IMR-90 (cell line): Measurements from ENCODE around the gene FRZB. TPM values are rescaled to one million over a fixed set of nuclear protein-coding genes. Genes with fewer than 3 reads are reported as not detected.

Experiments
- ATAC-seq: fragments of 200-7000 bp; cut with Tn5 transposase; 2 replicates; pipeline ENCODE4 v1.9.1; 2020; ENCODE audit warnings: low read depth, mild to moderate bottlenecking, moderate library complexity
- BruUV-seq: library from RNA; stranded (reverse); fragments of 400-500 nt; replicated peaks from 2 replicates; lab custom pipeline; 2021; lab: Mats Ljungman, UMichigan
- CTCF ChIA-PET: fragments of 300-600 bp; formaldehyde crosslinking; extraction: SDS; loops from one replicate; lab custom pipeline; 2021; ENCODE audit warnings: antibody characterized with exemption; lab: Yijun Ruan, JAX
- POLR2A ChIA-PET: fragments of 300-600 bp; sonication (Branson Sonifier 250); formaldehyde crosslinking; loops from one replicate; lab custom pipeline; 2022; ENCODE audit warnings: antibody characterized with exemption; ENCODE audit not compliant: unreplicated experiment; lab: Charles Lee
- DNase-seq: peaks from one replicate; pipeline ENCODE4 v3.0.0; 2013
- H2AFZ ChIP-seq: replicated peaks from 2 replicates; pipeline ENCODE3; 2013; ENCODE audit warnings: low read length, mild to moderate bottlenecking; ENCODE audit not compliant: poor library complexity
- H2AK5ac ChIP-seq: 2 replicates; pipeline ENCODE4 v1.6.1; 2013; ENCODE audit warnings: low read depth, low read length, inconsistent platforms
- H2AK9ac ChIP-seq: replicated peaks from 2 replicates; pipeline ENCODE3; 2013; ENCODE audit warnings: mild to moderate bottlenecking, low read depth, low read length, moderate library complexity; ENCODE audit not compliant: poor library complexity
- H2BK120ac ChIP-seq: 2 replicates; pipeline ENCODE4 v1.6.1; 2013; ENCODE audit warnings: low read depth, low read length, inconsistent platforms
- H2BK15ac ChIP-seq: 3 replicates; pipeline ENCODE4 v1.6.1; 2013; ENCODE audit warnings: low read depth, low read length, inconsistent platforms
- H2BK20ac ChIP-seq: 2 replicates; pipeline ENCODE4 v1.6.1; 2013; ENCODE audit warnings: low read depth, mild to moderate bottlenecking, inconsistent platforms, low read length, moderate library complexity
- H2BK5ac ChIP-seq: 2 replicates; pipeline ENCODE4 v1.6.1; 2013; ENCODE audit warnings: mild to moderate bottlenecking, low read depth, low read length, inconsistent platforms; ENCODE audit not compliant: poor library complexity, severe bottlenecking
- H3K14ac ChIP-seq: replicated peaks from 2 replicates; pipeline ENCODE4 v1.6.1; 2013; ENCODE audit warnings: low read depth, low read length, inconsistent platforms
- H3K18ac ChIP-seq: 2 replicates; pipeline ENCODE4 v1.6.1; 2013; ENCODE audit warnings: low read depth, low read length, control low read depth
- H3K23ac ChIP-seq: 2 replicates; pipeline ENCODE4 v1.6.1; 2013; ENCODE audit warnings: low read depth, low read length, inconsistent platforms
- H3K27ac ChIP-seq: 2 replicates; pipeline ENCODE4 v1.5.1; 2013; ENCODE audit warnings: mild to moderate bottlenecking, control low read depth, low read length; ENCODE audit not compliant: insufficient read depth
- H3K27me3 ChIP-seq: 2 replicates; pipeline ENCODE4 v1.6.1; 2013; ENCODE audit warnings: low read length; ENCODE audit not compliant: control insufficient read depth, insufficient read depth
- H3K36me3 ChIP-seq: 2 replicates; pipeline ENCODE4 v1.6.1; 2013; ENCODE audit warnings: low read length, mixed read lengths; ENCODE audit not compliant: control insufficient read depth, insufficient read depth
- H3K4ac ChIP-seq: 2 replicates; pipeline ENCODE4 v1.6.1; 2013; ENCODE audit warnings: low read depth, low read length, inconsistent platforms
- H3K4me1 ChIP-seq: 2 replicates; pipeline ENCODE4 v1.6.1; 2013; ENCODE audit warnings: low read length, mixed read lengths; ENCODE audit not compliant: control insufficient read depth, insufficient read depth
- H3K4me2 ChIP-seq: 2 replicates; pipeline ENCODE4 v1.6.1; 2013; ENCODE audit warnings: low read depth, mild to moderate bottlenecking, control low read depth, low read length, moderate library complexity
- H3K4me3 ChIP-seq: 2 replicates; pipeline ENCODE4 v1.5.1; 2013; ENCODE audit warnings: low read depth, mild to moderate bottlenecking, control low read depth, low read length, moderate library complexity; ENCODE audit not compliant: insufficient read depth
- H3K56ac ChIP-seq: 2 replicates; pipeline ENCODE4 v1.6.1; 2013; ENCODE audit warnings: low read length, inconsistent platforms; ENCODE audit not compliant: insufficient read depth; ENCODE audit errors: extremely low read depth
- H3K79me1 ChIP-seq, 2 experiments: 2 replicates each; pipeline ENCODE4 v1.6.1; 2013; ENCODE audit warnings: low read length in 2 of 2, inconsistent platforms in 1 of 2, low read depth in 1 of 2
- H3K9ac ChIP-seq: 2 replicates; pipeline ENCODE4 v1.6.1; 2013; ENCODE audit warnings: low read depth, low read length, control low read depth
- H3K9me1 ChIP-seq: 2 replicates; pipeline ENCODE4 v1.6.1; 2013; ENCODE audit warnings: low read length, inconsistent platforms; ENCODE audit not compliant: insufficient read depth
- H3K9me3 ChIP-seq: 2 replicates; pipeline ENCODE4 v1.6.1; 2013; ENCODE audit warnings: low read length; ENCODE audit not compliant: control insufficient read depth, insufficient read depth
- H4K20me1 ChIP-seq: 2 replicates; pipeline ENCODE4 v1.6.1; 2013; ENCODE audit warnings: low read length, inconsistent platforms; ENCODE audit not compliant: insufficient read depth
- H4K5ac ChIP-seq: 2 replicates; pipeline ENCODE4 v1.6.1; 2013; ENCODE audit warnings: mild to moderate bottlenecking, low read depth, low read length, control low read depth
- H4K8ac ChIP-seq, 2 experiments: 2 replicates each; pipeline ENCODE4 v1.6.1; 2013; ENCODE audit warnings: low read depth in 2 of 2, low read length in 2 of 2, control low read depth in 1 of 2, inconsistent platforms in 1 of 2
- H4K91ac ChIP-seq: 2 replicates; pipeline ENCODE4 v1.6.1; 2013; ENCODE audit warnings: low read depth, low read length, inconsistent platforms; ENCODE audit not compliant: insufficient read depth
- BHLHE40 ChIP-seq: fragments of 150-350 bp; IDR thresholded peaks from 2 replicates; pipeline ENCODE4 v1.6.1; 2016; ENCODE audit warnings: mild to moderate bottlenecking, low read depth, low read length
- CEBPB ChIP-seq: IDR thresholded peaks from 2 replicates; pipeline ENCODE4 v1.6.1; 2012; ENCODE audit warnings: low read depth, low read length, improper control_type of control experiment
- CHD1 ChIP-seq: IDR thresholded peaks from 2 replicates; pipeline ENCODE4 v1.6.1; 2012; ENCODE audit warnings: low read depth, low read length, improper control_type of control experiment
- MAFK ChIP-seq: IDR thresholded peaks from 2 replicates; pipeline ENCODE4 v1.6.1; 2012; ENCODE audit warnings: low read depth, low read length, improper control_type of control experiment
- MAZ ChIP-seq: IDR thresholded peaks from 2 replicates; pipeline ENCODE4 v1.6.1; 2012; ENCODE audit warnings: low read depth, mild to moderate bottlenecking, low read length, improper control_type of control experiment, moderate library complexity, borderline replicate concordance
- NFE2L2 ChIP-seq: fragments of 150-350 bp; IDR thresholded peaks from 2 replicates; pipeline ENCODE4 v1.6.1; 2016; ENCODE audit warnings: low read depth, mild to moderate bottlenecking, low read length
- POLR2A ChIP-seq: IDR thresholded peaks from 2 replicates; pipeline ENCODE4 v1.6.1; 2012; ENCODE audit warnings: mild to moderate bottlenecking, low read depth, low read length
- SMC3 ChIP-seq: fragments of 150-350 bp; IDR thresholded peaks from 2 replicates; pipeline ENCODE4 v1.6.1; 2016; ENCODE audit warnings: low read depth, mild to moderate bottlenecking, antibody characterized with exemption, low read length, moderate library complexity
- WGBS, 2 experiments: methylation state at CpG; one replicate each; pipeline versions ENCODE4 v1.1.5 to v1.1.7; 2013; ENCODE audit warnings: missing lambda C conversion rate in 2 of 2; ENCODE audit not compliant: insufficient read length in 1 of 2; ENCODE audit errors: extremely low coverage in 2 of 2; 5-methylcytosine and 5-hydroxymethylcytosine counted together
- dilution Hi-C: fragments of 300-500 bp; cut with HindIII; formaldehyde crosslinking; loops from one replicate; pipeline ENCODE4 v1.14.3; 2018; ENCODE audit warnings: low sequenced_read_pairs; ENCODE audit not compliant: unreplicated experiment
- in situ Hi-C: fragments of 300-500 bp; cut with MboI; formaldehyde crosslinking; loops from 3 replicates; pipeline ENCODE4 v1.14.3; 2019; ENCODE audit warnings: low sequenced_read_pairs, inconsistent platforms, mixed read lengths
- intact Hi-C: fragments of 100-400 bp; cut with micrococcal nuclease; formaldehyde crosslinking; loops from 2 replicates; pipeline ENCODE4 v1.10.0; 2022
- polyA plus RNA-seq, 3 experiments: library from polyadenylated mRNA; depleted of rRNA; stranded (reverse); fragments of >200 nt; gene quantifications; 2 replicates each; pipeline ENCODE4 v1.2.3, GENCODE V29; 2012; ENCODE audit warnings: low replicate concordance in 1 of 3
- total RNA-seq: library from RNA; depleted of rRNA; stranded (reverse); fragments of >200 nt; gene quantifications from 2 replicates; pipeline ENCODE4 v1.2.3, GENCODE V29; 2012
- TF ChIP-seq, protein P1 (sequence below): conservative IDR thresholded peaks from 2 replicates; pipeline ENCODE4 v1.5.1; 2012; ENCODE audit warnings: mild to moderate bottlenecking, low read depth, low read length, improper control_type of control experiment

FRZB gene
- total and polyA plus RNA-seq, 2 of the 4 experiments (the other 2 are of a cell fraction) = 0.18 to 1.2 TPM

DNA sequence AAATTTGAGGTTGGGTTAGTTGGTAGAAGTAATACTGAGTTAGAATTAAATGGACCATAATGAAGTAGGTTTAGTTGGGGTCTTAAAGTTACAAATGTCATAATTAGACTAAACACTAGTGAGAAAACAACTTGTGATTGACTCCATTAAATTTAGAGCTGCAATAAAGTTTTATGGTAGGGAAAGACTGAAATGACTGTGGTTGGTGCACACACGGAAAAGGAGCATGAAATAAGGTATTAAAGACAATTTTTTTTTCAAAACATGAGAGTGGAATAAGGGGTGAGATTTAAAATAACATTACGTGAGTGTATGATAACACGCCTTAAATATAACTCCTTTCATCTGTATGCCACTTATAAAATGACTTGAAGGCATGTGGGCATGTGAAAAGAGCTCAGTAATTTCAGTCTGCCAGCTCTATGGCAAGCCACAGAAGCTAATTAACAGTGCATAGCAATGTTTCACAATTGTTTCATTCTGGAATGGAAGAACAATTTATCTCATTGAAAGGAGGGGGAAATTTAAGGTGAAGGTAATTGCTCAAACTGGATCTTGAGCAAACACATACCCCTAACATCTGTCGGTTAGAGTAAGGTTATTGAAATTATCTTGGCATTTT is 1.4 kb downstream of the FRZB start:
- no peak overlapping the region for H2BK120ac ChIP-seq
- BruUV-seq = no TSS peak
- no peaks in the 10 kb centered on the region for H4K20me1 ChIP-seq
- H2BK15ac ChIP-seq = no peak overlapping the region
- H2BK5ac ChIP-seq = no peak overlapping the region
- DNase-seq (no peak), ATAC-seq (no peak)
- H3K9ac ChIP-seq = no peak overlapping the region
- no peak overlapping the region for H3K14ac ChIP-seq
- no peak overlapping the region for H2AFZ ChIP-seq
- H3K4ac ChIP-seq = no peak overlapping the region
- POLR2A ChIA-PET = no interaction called here
- no peak overlapping the region for H4K5ac ChIP-seq
- no peak overlapping the region for H2BK20ac ChIP-seq
- no peak overlapping the region for H3K56ac ChIP-seq
- H3K9me3 ChIP-seq = no peaks in the 10 kb centered on the region
- H3K18ac ChIP-seq = no peak overlapping the region
- no peak overlapping the region for H4K91ac ChIP-seq
- TF ChIP-seq, protein P1, sequence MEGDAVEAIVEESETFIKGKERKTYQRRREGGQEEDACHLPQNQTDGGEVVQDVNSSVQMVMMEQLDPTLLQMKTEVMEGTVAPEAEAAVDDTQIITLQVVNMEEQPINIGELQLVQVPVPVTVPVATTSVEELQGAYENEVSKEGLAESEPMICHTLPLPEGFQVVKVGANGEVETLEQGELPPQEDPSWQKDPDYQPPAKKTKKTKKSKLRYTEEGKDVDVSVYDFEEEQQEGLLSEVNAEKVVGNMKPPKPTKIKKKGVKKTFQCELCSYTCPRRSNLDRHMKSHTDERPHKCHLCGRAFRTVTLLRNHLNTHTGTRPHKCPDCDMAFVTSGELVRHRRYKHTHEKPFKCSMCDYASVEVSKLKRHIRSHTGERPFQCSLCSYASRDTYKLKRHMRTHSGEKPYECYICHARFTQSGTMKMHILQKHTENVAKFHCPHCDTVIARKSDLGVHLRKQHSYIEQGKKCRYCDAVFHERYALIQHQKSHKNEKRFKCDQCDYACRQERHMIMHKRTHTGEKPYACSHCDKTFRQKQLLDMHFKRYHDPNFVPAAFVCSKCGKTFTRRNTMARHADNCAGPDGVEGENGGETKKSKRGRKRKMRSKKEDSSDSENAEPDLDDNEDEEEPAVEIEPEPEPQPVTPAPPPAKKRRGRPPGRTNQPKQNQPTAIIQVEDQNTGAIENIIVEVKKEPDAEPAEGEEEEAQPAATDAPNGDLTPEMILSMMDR = no peak
- TF ChIP-seq POLR2A = no peak
- no peak for TF ChIP-seq BHLHE40
- no peak for TF ChIP-seq NFE2L2
- TF ChIP-seq CEBPB = no peak
- no peak for TF ChIP-seq CHD1
- no peak for TF ChIP-seq MAZ
- no peak for TF ChIP-seq SMC3
- TF ChIP-seq MAFK = no peak
- dilution Hi-C loops (no loop called here), intact Hi-C loops (no loop called here), in situ Hi-C loops (no loop called here)
- no peak overlapping the region for H2AK9ac ChIP-seq
- no peaks in the 10 kb centered on the region for H3K27me3 ChIP-seq
- CTCF ChIA-PET = no interaction called here
- no peak overlapping the region for H4K8ac ChIP-seq
- 0 out of 2 replicates have a peak, but pooled peaks cover 4% of the 10 kb centered on the region for H3K9me1 ChIP-seq
- no peak overlapping the region for H3K27ac ChIP-seq
- H3K23ac ChIP-seq = no peak overlapping the region
- 100% methylated on average over 1 of the region's 4 CpGs; no CpG with 5 or more reads in 1 of the 2 experiments for WGBS, 2 experiments
- H3K36me3 ChIP-seq = no peaks in the 10 kb centered on the region
- H2AK5ac ChIP-seq = no peak overlapping the region
- peaks cover 3% of the 10 kb centered on the region; the same call in 1 of the 2 replicates for H3K4me1 ChIP-seq
- no peaks in the 10 kb centered on the region for H3K79me1 ChIP-seq
- H3K4me2 ChIP-seq = no peak overlapping the region
- H3K4me3 ChIP-seq = no peak overlapping the region
